ENCODE results near the gene TBC1D1.

GRCh38 chr4:38132843-38133662 is 242.2 kb downstream of the TBC1D1 start:
- TF ChIP-seq CTCF (IDR thresholded peaks at IDR 0.05) (no peak), POLR2AphosphoS5 (IDR thresholded peaks at IDR 0.05) (no peak), POLR2A (IDR thresholded peaks at IDR 0.05; ENCODE audit: low read depth) (no peak)

Data from esophagus muscularis mucosa (tissue), 3 donors.